Measurements from ENCODE around the gene FGF12. TPM values are rescaled to one million over a fixed set of nuclear protein-coding genes. Genes with fewer than 3 reads are reported as not detected.

Gene FGF12
- total and polyA plus RNA-seq, 2 of the 13 experiments (the other 11 are each of a cell fraction or from before 2014, with no cell fraction given), result 0.07 TPM; not detected in 1

GRCh38 chr3:192700885-192701284, 26.5 kb downstream of the FGF12 start (continued):
- no peak for TF ChIP-seq SRY (CRISPR knock-in tag; IDR thresholded peaks at IDR 0.05)
- TF ChIP-seq ZNF10 (CRISPR knock-in tag; IDR thresholded peaks at IDR 0.05; ENCODE audit: borderline replicate concordance, low read depth), result no peak
- TF ChIP-seq ZBTB42 (CRISPR knock-in tag; IDR thresholded peaks at IDR 0.05), result no peak
- TF ChIP-seq HNF1B (CRISPR knock-in tag; IDR thresholded peaks at IDR 0.05), result no peak
- no peak for TF ChIP-seq NFIC (IDR thresholded peaks at IDR 0.05; ENCODE audit: low read length)
- no peak for TF ChIP-seq LCORL (IDR thresholded peaks at IDR 0.05)
- no peak for TF ChIP-seq LCORL (CRISPR knock-in tag; IDR thresholded peaks at IDR 0.05)

- BruUV-seq (replicated peaks), result no TSS peak
- Histone ChIP-seq H3K4me2 (ENCODE audit: low read depth, low read length) (no peak overlapping the region), H3K36me3 (replicated peaks in 1 of 2; ENCODE audit: control insufficient read depth in 1 of 2, insufficient read depth in 2 of 2, low read length in 2 of 2) (no peaks in the 10 kb centered on the region), H3K79me2 (ENCODE audit: insufficient read depth, low read length) (no peaks in the 10 kb centered on the region), H3K27ac (ENCODE audit: extremely low read length, insufficient read depth, low read length) (no peak overlapping the region), H2AFZ (ENCODE audit: low read length) (no peak overlapping the region), H3K4me1 (ENCODE audit: insufficient read depth, low read length) (no peaks in the 10 kb centered on the region), H3K9me3 (ENCODE audit: low read length) (no peaks in the 10 kb centered on the region), H3K27me3 (ENCODE audit: control insufficient read depth in 1 of 2, insufficient read depth in 2 of 2, low read length in 2 of 2) (no peaks in the 10 kb centered on the region; a peak in 1 of 5 replicates), H3K9ac (ENCODE audit: insufficient read depth, low read depth, low read length) (no peak overlapping the region), H3K4me3 (replicated peaks in 1 of 3; ENCODE audit: insufficient read depth in 1 of 3, low read depth in 2 of 3, low read length in 3 of 3) (no peak overlapping the region), H4K20me1 (ENCODE audit: insufficient read depth, low read length) (no peaks in the 10 kb centered on the region)
- TF ChIP-seq ZNF672 (CRISPR knock-in tag; IDR thresholded peaks at IDR 0.05), result no peak
- no peak for TF ChIP-seq ATM (IDR thresholded peaks at IDR 0.05; ENCODE audit: borderline replicate concordance)
- TF ChIP-seq RAD51 (IDR thresholded peaks at IDR 0.05; ENCODE audit: borderline replicate concordance), result no peak
- no peak for TF ChIP-seq ISL2 (CRISPR knock-in tag; IDR thresholded peaks at IDR 0.05)
- no peak for TF ChIP-seq SRY (CRISPR knock-in tag; IDR thresholded peaks at IDR 0.05)
- TF ChIP-seq PBX2 (CRISPR knock-in tag; IDR thresholded peaks at IDR 0.05), result no peak
- TF ChIP-seq ZNF569 (CRISPR knock-in tag; IDR thresholded peaks at IDR 0.05; ENCODE audit: borderline replicate concordance), result no peak
- TF ChIP-seq SETDB1 (CRISPR knock-in tag; IDR thresholded peaks at IDR 0.05; ENCODE audit: borderline replicate concordance), result no peak
- TF ChIP-seq NR1H2 (CRISPR knock-in tag; IDR thresholded peaks at IDR 0.05; ENCODE audit: borderline replicate concordance, low read depth), result no peak
- no peak for TF ChIP-seq NFE2 (CRISPR knock-in tag; IDR thresholded peaks at IDR 0.05)
- no peak for TF ChIP-seq TFDP1 (CRISPR knock-in tag; IDR thresholded peaks at IDR 0.05; ENCODE audit: borderline replicate concordance)
- no peak for FAIRE-seq
- ChIA-PET CTCF (ENCODE audit: low intra/inter-chr PET ratio, low total read pairs) (no interaction called here), POLR2A (no interaction called here)
- in situ Hi-C loops (cut with HindIII; ENCODE audit: extremely low pct_ligation_motif_present, low pct_unique_long_range_greater_than_20kb), result no loop called here
- no peak for DNase-seq (ENCODE audit: low spot score)
- ATAC-seq, result no peak
- intact Hi-C loops (cut with micrococcal nuclease; ENCODE audit: unreplicated experiment), result no loop called here
- WGBS (ENCODE audit: low lambda C conversion rate), result 0% methylated on average over 2 of the region's 2 CpGs
Observed at GRCh38 chr3:192696943-192697587, 30.3 kb downstream of the FGF12 start.

Measured in HepG2 (cell line).